DOHH2 (cell line): ENCODE measurements around the gene ATP6V0A1.

Source experiments
- H3F3A ChIP-seq: fragments of 200-600 bp; sonication (generic), shearing (Covaris generic); 2 replicates; pipeline ENCODE4 v1.6.0; 2016; ENCODE audit warnings: antibody characterized with exemption, mild to moderate bottlenecking; ENCODE audit not compliant: control insufficient read depth, insufficient read depth
- H3K27ac ChIP-seq: fragments of 200-600 bp; sonication (generic); 2 replicates; pipeline ENCODE4 v1.5.1; 2014; ENCODE audit warnings: low read depth, mild to moderate bottlenecking, low read length, moderate library complexity
- H3K27me3 ChIP-seq: fragments of 200-600 bp; sonication (generic); 2 replicates; pipeline ENCODE4 v1.6.1; 2014; ENCODE audit warnings: mild to moderate bottlenecking, low read length, mixed read lengths; ENCODE audit not compliant: control insufficient read depth
- H3K36me3 ChIP-seq: fragments of 200-600 bp; sonication (generic); 2 replicates; pipeline ENCODE4 v1.6.1; 2014; ENCODE audit warnings: mild to moderate bottlenecking, low read length, moderate library complexity, mixed read lengths; ENCODE audit not compliant: control insufficient read depth
- H3K4me1 ChIP-seq: fragments of 200-600 bp; sonication (generic); 2 replicates; pipeline ENCODE4 v1.6.1; 2014; ENCODE audit warnings: mild to moderate bottlenecking, low read length, mixed read lengths; ENCODE audit not compliant: control insufficient read depth
- H3K4me2 ChIP-seq: fragments of 200-600 bp; sonication (generic); 2 replicates; pipeline ENCODE4 v1.6.0; 2014; ENCODE audit warnings: mild to moderate bottlenecking, low read length, moderate library complexity
- H3K4me3 ChIP-seq: fragments of 200-600 bp; sonication (generic); 2 replicates; pipeline ENCODE4 v1.5.1; 2014; ENCODE audit warnings: mild to moderate bottlenecking, low read length, mixed read lengths
- H3K79me2 ChIP-seq: fragments of 200-600 bp; sonication (generic); 2 replicates; pipeline ENCODE4 v1.6.1; 2014; ENCODE audit warnings: mild to moderate bottlenecking, low read length, mixed read lengths; ENCODE audit not compliant: control insufficient read depth
- H3K9me2 ChIP-seq: fragments of 200-600 bp; sonication (generic); replicated peaks from 2 replicates; pipeline ENCODE4 v1.6.1; 2014; ENCODE audit warnings: mild to moderate bottlenecking, low read length, mixed read lengths; ENCODE audit not compliant: control insufficient read depth
- H3K9me3 ChIP-seq: fragments of 200-600 bp; sonication (generic); 2 replicates; pipeline ENCODE4 v1.6.1; 2014; ENCODE audit warnings: antibody characterized with exemption, low read length, mixed read lengths; ENCODE audit not compliant: control insufficient read depth, insufficient read depth
- H4K20me1 ChIP-seq: fragments of 200-600 bp; sonication (generic); 2 replicates; pipeline ENCODE4 v1.6.0; 2014; ENCODE audit warnings: low read depth, mild to moderate bottlenecking, antibody characterized with exemption, low read length, moderate library complexity; ENCODE audit not compliant: control insufficient read depth, insufficient read depth
- EZH2phosphoT487 ChIP-seq: fragments of 200-600 bp; sonication (generic); IDR thresholded peaks from 2 replicates; pipeline ENCODE4 v1.6.1; 2017; ENCODE audit warnings: borderline replicate concordance, mild to moderate bottlenecking, antibody characterized with exemption, low read length, moderate library complexity, mixed read lengths
- TF ChIP-seq, protein P1 (sequence below): fragments of 200-600 bp; sonication (generic); IDR thresholded peaks from one replicate; pipeline ENCODE4 v1.5.1; 2014; ENCODE audit warnings: antibody characterized with exemption, mild to moderate bottlenecking, low read depth, low read length; ENCODE audit not compliant: poor library complexity, severe bottlenecking

The ATP6V0A1 gene

GRCh38 chr17:42512733-42513251 is 54.1 kb downstream of the ATP6V0A1 start:
- H3K4me2 ChIP-seq: no peak overlapping the region
- no peak overlapping the region for H3K27ac ChIP-seq
- no peaks in the 10 kb centered on the region for H3K9me2 ChIP-seq
- H3K27me3 ChIP-seq: peaks cover 45% of the 10 kb centered on the region
- no peaks in the 10 kb centered on the region for H4K20me1 ChIP-seq
- no peaks in the 10 kb centered on the region for H3K79me2 ChIP-seq
- H3K4me3 ChIP-seq: no peak overlapping the region
- H3K9me3 ChIP-seq: no peaks in the 10 kb centered on the region
- 0 out of 2 replicates have a peak, but pooled peaks cover 2% of the 10 kb centered on the region for H3K4me1 ChIP-seq
- no peaks in the 10 kb centered on the region for H3F3A ChIP-seq
- TF ChIP-seq EZH2phosphoT487: no peak
- TF ChIP-seq, protein P1, sequence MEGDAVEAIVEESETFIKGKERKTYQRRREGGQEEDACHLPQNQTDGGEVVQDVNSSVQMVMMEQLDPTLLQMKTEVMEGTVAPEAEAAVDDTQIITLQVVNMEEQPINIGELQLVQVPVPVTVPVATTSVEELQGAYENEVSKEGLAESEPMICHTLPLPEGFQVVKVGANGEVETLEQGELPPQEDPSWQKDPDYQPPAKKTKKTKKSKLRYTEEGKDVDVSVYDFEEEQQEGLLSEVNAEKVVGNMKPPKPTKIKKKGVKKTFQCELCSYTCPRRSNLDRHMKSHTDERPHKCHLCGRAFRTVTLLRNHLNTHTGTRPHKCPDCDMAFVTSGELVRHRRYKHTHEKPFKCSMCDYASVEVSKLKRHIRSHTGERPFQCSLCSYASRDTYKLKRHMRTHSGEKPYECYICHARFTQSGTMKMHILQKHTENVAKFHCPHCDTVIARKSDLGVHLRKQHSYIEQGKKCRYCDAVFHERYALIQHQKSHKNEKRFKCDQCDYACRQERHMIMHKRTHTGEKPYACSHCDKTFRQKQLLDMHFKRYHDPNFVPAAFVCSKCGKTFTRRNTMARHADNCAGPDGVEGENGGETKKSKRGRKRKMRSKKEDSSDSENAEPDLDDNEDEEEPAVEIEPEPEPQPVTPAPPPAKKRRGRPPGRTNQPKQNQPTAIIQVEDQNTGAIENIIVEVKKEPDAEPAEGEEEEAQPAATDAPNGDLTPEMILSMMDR: no peak
- H3K36me3 ChIP-seq: no peaks in the 10 kb centered on the region

DNA sequence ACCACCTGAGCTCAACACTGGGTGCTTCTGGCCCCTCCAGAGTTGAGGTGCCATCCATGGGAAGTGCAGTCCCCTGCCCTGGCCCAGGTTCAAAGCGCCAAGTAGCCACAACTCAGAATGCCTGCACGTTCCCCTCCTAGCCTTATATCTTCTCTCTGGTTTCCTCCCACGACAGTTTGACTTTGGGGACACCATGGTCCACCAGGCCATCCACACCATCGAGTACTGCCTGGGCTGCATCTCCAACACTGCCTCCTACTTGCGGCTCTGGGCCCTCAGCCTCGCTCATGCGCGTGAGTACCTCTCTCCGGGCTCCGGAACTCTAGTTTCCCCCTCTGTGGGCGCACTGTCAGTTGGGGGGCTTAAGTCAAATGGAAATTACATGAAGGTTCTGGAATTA is 55.0 kb downstream of the ATP6V0A1 start:
- Histone ChIP-seq H3K79me2 (no peaks in the 10 kb centered on the region), H3K27me3 (peaks cover 45% of the 10 kb centered on the region), H3K9me2 (no peaks in the 10 kb centered on the region), H3F3A (no peaks in the 10 kb centered on the region), H3K27ac (no peak overlapping the region), H3K36me3 (no peaks in the 10 kb centered on the region), H4K20me1 (no peaks in the 10 kb centered on the region), H3K4me2 (no peak overlapping the region), H3K4me1 (0 out of 2 replicates have a peak, but pooled peaks cover 2% of the 10 kb centered on the region), H3K9me3 (no peaks in the 10 kb centered on the region), H3K4me3 (no peak overlapping the region)
- no peak for TF ChIP-seq EZH2phosphoT487
- TF ChIP-seq, protein P1: no peak

GRCh38 chr17:42514279-42514678 is 55.6 kb downstream of the ATP6V0A1 start:
- Histone ChIP-seq H3K4me1 (0 out of 2 replicates have a peak, but pooled peaks cover 2% of the 10 kb centered on the region), H3F3A (no peaks in the 10 kb centered on the region), H3K36me3 (no peaks in the 10 kb centered on the region), H3K4me2 (no peak overlapping the region), H4K20me1 (no peaks in the 10 kb centered on the region), H3K27ac (no peak overlapping the region), H3K27me3 (peaks cover 45% of the 10 kb centered on the region), H3K9me2 (no peaks in the 10 kb centered on the region), H3K4me3 (no peak overlapping the region), H3K9me3 (no peaks in the 10 kb centered on the region), H3K79me2 (no peaks in the 10 kb centered on the region)
- TF ChIP-seq, protein P1: no peak
- TF ChIP-seq EZH2phosphoT487: no peak
